ENCODE data around the gene ZBTB7A. TPM values are rescaled to one million over a fixed set of nuclear protein-coding genes. Genes with fewer than 3 reads are reported as not detected.

Gene ZBTB7A
- total and polyA plus RNA-seq, 11 donors = 14.6 to 65.0 (median 28.6) TPM

- H3K4me3 ChIP-seq = no peak overlapping the region
- WGBS, 4 donors = 75 to 91% (median 88%) methylated on average over 9 to 15 of the region's 15 CpGs
- ATAC-seq (peak in 2 of 4 donors; percentile 5 to 6), DNase-seq (no peak)
- H3K27me3 ChIP-seq = no peaks in the 10 kb centered on the region
- no peaks in the 10 kb centered on the region for H3K9me3 ChIP-seq
- intact Hi-C loops (cut with DNase I) = loop anchor here in 2 of 10 donors (5.0 kb wide), 1 partner anchor 34 kb away; no protein-coding TSS in a partner anchor
- TF ChIP-seq CTCF (IDR thresholded peaks at IDR 0.05) (no peak), POLR2A (IDR thresholded peaks at IDR 0.05) (no peak)
- H3K27ac ChIP-seq = peak overlapping the region in 11 of 12 donors; percentile 32 to 78 (median 59)
- H3K36me3 ChIP-seq = peaks cover 0 to 93% (median 60%) of the 10 kb centered on the region in 9 donors
- H3K4me1 ChIP-seq = peaks cover 0 to 54% (median 30%) of the 10 kb centered on the region in 12 donors
Measured at GRCh38 chr19:4051175-4052101, 15.3 kb downstream of the ZBTB7A start.

GRCh38 chr19:4049432-4049831 is 17.3 kb downstream of the ZBTB7A start:
- Histone ChIP-seq H3K36me3 (peaks cover 0 to 92% (median 66%) of the 10 kb centered on the region in 9 donors), H3K27me3 (no peaks in the 10 kb centered on the region), H3K4me1 (peaks cover 0 to 51% (median 30%) of the 10 kb centered on the region in 12 donors), H3K27ac (peak overlapping the region in 5 of 12 donors; percentile 43 to 71 (median 53)), H3K4me3 (no peak overlapping the region), H3K9me3 (no peaks in the 10 kb centered on the region)
- no peak for TF ChIP-seq POLR2A (IDR thresholded peaks at IDR 0.05)
- TF ChIP-seq CTCF (IDR thresholded peaks at IDR 0.05) = peak in 1 of 12 donors; percentile 8
- DNase-seq = peak in 4 of 5 donors; percentile 57 to 80 (median 70)
- intact Hi-C loops (cut with DNase I) = no loop called here
- WGBS, 4 donors = 37 to 56% (median 51%) methylated on average over 12 to 15 of the region's 15 CpGs
- ATAC-seq = peak; percentile 77 to 82 (median 80)

- DNase-seq = no peak
- Histone ChIP-seq H3K9me3 (no peaks in the 10 kb centered on the region), H3K27ac (no peak overlapping the region), H3K27me3 (no peaks in the 10 kb centered on the region), H3K4me1 (peaks cover 0 to 39% (median 18%) of the 10 kb centered on the region in 12 donors), H3K4me3 (no peak overlapping the region), H3K36me3 (peaks cover 0 to 71% (median 48%) of the 10 kb centered on the region in 9 donors)
- WGBS, 4 donors = 86 to 91% (median 89%) methylated on average over 33 of the region's 33 CpGs
- no peak for ATAC-seq
- TF ChIP-seq CTCF (IDR thresholded peaks at IDR 0.05) (no peak), POLR2A (IDR thresholded peaks at IDR 0.05) (no peak)
- intact Hi-C loops (cut with DNase I) = no loop called here
Measured at GRCh38 chr19:4046946-4047683, 19.6 kb downstream of the ZBTB7A start.

GRCh38 chr19:4046362-4046691 is 20.4 kb downstream of the ZBTB7A start:
- 83 to 87% (median 85%) methylated on average over 7 of the region's 7 CpGs for WGBS, 4 donors
- no peak overlapping the region for H3K4me3 ChIP-seq
- TF ChIP-seq POLR2A (IDR thresholded peaks at IDR 0.05) (no peak), CTCF (IDR thresholded peaks at IDR 0.05) (no peak)
- DNase-seq (no peak), ATAC-seq (no peak)
- H3K9me3 ChIP-seq = no peaks in the 10 kb centered on the region
- peaks cover 0 to 31% (median 15%) of the 10 kb centered on the region in 12 donors for H3K4me1 ChIP-seq
- no peaks in the 10 kb centered on the region for H3K27me3 ChIP-seq
- no peak overlapping the region for H3K27ac ChIP-seq
- intact Hi-C loops (cut with DNase I) = no loop called here
- peaks cover 0 to 70% (median 48%) of the 10 kb centered on the region in 9 donors for H3K36me3 ChIP-seq
